ENCODE results near the gene LDLRAD4.

LDLRAD4 gene

GRCh38 chr18:13241083-13241892 is 22.7 kb downstream of the LDLRAD4 start:
- H3K4me3 ChIP-seq (ENCODE audit: low read depth, low read length), result no peak overlapping the region
- no peak for TF ChIP-seq CTCF (IDR thresholded peaks at IDR 0.05; ENCODE audit: low read depth, low read length)

GRCh38 chr18:13241893-13242175 is 23.3 kb downstream of the LDLRAD4 start:
- TF ChIP-seq CTCF (IDR thresholded peaks at IDR 0.05; ENCODE audit: low read depth, low read length), result no peak

GRCh38 chr18:13242797-13243196 is 24.2 kb downstream of the LDLRAD4 start:
- no peak overlapping the region for H3K4me3 ChIP-seq (ENCODE audit: low read depth, low read length)
- TF ChIP-seq CTCF (IDR thresholded peaks at IDR 0.05; ENCODE audit: low read depth, low read length), result no peak

More at GRCh38 chr18:13241893-13242175, 23.3 kb downstream of the LDLRAD4 start:
- H3K4me3 ChIP-seq (ENCODE audit: low read depth, low read length), result no peak overlapping the region

GRCh38 chr18:13243363-13243762 is 24.8 kb downstream of the LDLRAD4 start:
- no peak for TF ChIP-seq CTCF (IDR thresholded peaks at IDR 0.05; ENCODE audit: low read depth, low read length)
- H3K4me3 ChIP-seq (ENCODE audit: low read depth, low read length), result no peak overlapping the region

GRCh38 chr18:13244135-13244534 is 25.6 kb downstream of the LDLRAD4 start:
- H3K4me3 ChIP-seq (ENCODE audit: low read depth, low read length), result no peak overlapping the region
- no peak for TF ChIP-seq CTCF (IDR thresholded peaks at IDR 0.05; ENCODE audit: low read depth, low read length)

- TF ChIP-seq CTCF (IDR thresholded peaks at IDR 0.05; ENCODE audit: low read depth, low read length), result no peak
- H3K4me3 ChIP-seq (ENCODE audit: low read depth, low read length), result no peak overlapping the region
Measured at GRCh38 chr18:13245481-13246000, 27.0 kb downstream of the LDLRAD4 start.

- H3K4me3 ChIP-seq (ENCODE audit: low read depth, low read length), result no peak overlapping the region
- no peak for TF ChIP-seq CTCF (IDR thresholded peaks at IDR 0.05; ENCODE audit: low read depth, low read length)
Measured at GRCh38 chr18:13246121-13246520, 27.6 kb downstream of the LDLRAD4 start.
